GM19463 (cell line): Measurements from ENCODE around the gene ADSS1.

ENCODE experiments used
- ATAC-seq: cut with Tn5 transposase; IDR thresholded peaks from one replicate; pipeline ENCODE4 v1.9.1; 2021; ENCODE audit warnings: mild to moderate bottlenecking, moderate library complexity; ENCODE audit not compliant: unreplicated experiment

ADSS1 gene

GRCh38 chr14:104723651-104724406, at the start of gene ADSS1:
TSS of gene ADSS1 (plus strand) at chr14:104724229. CDS start at chr14:104724271, 42 bp downstream.
- ATAC-seq = peak; percentile 63

GRCh38 chr14:104675447-104675846, 48.6 kb upstream of the ADSS1 start:
- ATAC-seq = no peak

GRCh38 chr14:104676130-104676693, 47.8 kb upstream of the ADSS1 start:
- no peak for ATAC-seq

GRCh38 chr14:104676694-104677511, 47.1 kb upstream of the ADSS1 start:
- peak; percentile 27 for ATAC-seq

- peak; percentile 48 for ATAC-seq
Measured at GRCh38 chr14:104677512-104678332, 46.3 kb upstream of the ADSS1 start.

GRCh38 chr14:104678346-104678745, 45.7 kb upstream of the ADSS1 start:
- no peak for ATAC-seq

GRCh38 chr14:104678901-104679705, 44.9 kb upstream of the ADSS1 start:
- no peak for ATAC-seq

GRCh38 chr14:104680056-104680805, 43.8 kb upstream of the ADSS1 start:
- ATAC-seq = no peak

GRCh38 chr14:104680806-104681688, 43.0 kb upstream of the ADSS1 start:
- peak; percentile 32 for ATAC-seq

- ATAC-seq = no peak
Measured at GRCh38 chr14:104681689-104682074, 42.3 kb upstream of the ADSS1 start.

GRCh38 chr14:104682107-104682593, 41.9 kb upstream of the ADSS1 start:
- ATAC-seq = no peak

- no peak for ATAC-seq
Measured at GRCh38 chr14:104683653-104684448, 40.2 kb upstream of the ADSS1 start.

GRCh38 chr14:104684449-104684821, 39.6 kb upstream of the ADSS1 start:
- ATAC-seq = no peak

- no peak for ATAC-seq
Measured at GRCh38 chr14:104685216-104685997, 38.6 kb upstream of the ADSS1 start.

- no peak for ATAC-seq
Measured at GRCh38 chr14:104685998-104686610, 37.9 kb upstream of the ADSS1 start.
